HG02588 (cell line): ENCODE results near the gene VANGL1.

ENCODE experiments used
- ATAC-seq: cut with Tn5 transposase; IDR thresholded peaks from one replicate; pipeline ENCODE4 v1.9.1; 2021; ENCODE audit warnings: mild to moderate bottlenecking, moderate library complexity; ENCODE audit not compliant: unreplicated experiment

VANGL1 gene

GRCh38 chr1:115666206-115666605 lies 24.4 kb downstream of the VANGL1 start:
- no peak for ATAC-seq

- ATAC-seq = no peak
These were observed 24.9 kb downstream of the VANGL1 start for GRCh38 chr1:115666702-115667101.

GRCh38 chr1:115668579-115668978 lies 26.8 kb downstream of the VANGL1 start:
- no peak for ATAC-seq

- ATAC-seq = no peak
These were observed 27.4 kb downstream of the VANGL1 start for GRCh38 chr1:115669002-115669673.

- no peak for ATAC-seq
These were observed 28.1 kb downstream of the VANGL1 start for GRCh38 chr1:115669886-115670285.

- no peak for ATAC-seq
These were observed 28.9 kb downstream of the VANGL1 start for GRCh38 chr1:115670476-115671175.

- ATAC-seq = no peak
These were observed 29.6 kb downstream of the VANGL1 start for GRCh38 chr1:115671176-115671934.

- ATAC-seq = no peak
These were observed 30.6 kb downstream of the VANGL1 start for GRCh38 chr1:115672224-115673009.

- ATAC-seq = peak; percentile 23
These were observed 34.9 kb downstream of the VANGL1 start for GRCh38 chr1:115676498-115677181.

GRCh38 chr1:115677182-115677555 lies 35.4 kb downstream of the VANGL1 start:
- peak; percentile 46 for ATAC-seq

- ATAC-seq = no peak
These were observed 35.8 kb downstream of the VANGL1 start for GRCh38 chr1:115677565-115677964.

- ATAC-seq = no peak
These were observed 36.4 kb downstream of the VANGL1 start for GRCh38 chr1:115678141-115678540.

- no peak for ATAC-seq
These were observed 37.4 kb downstream of the VANGL1 start for GRCh38 chr1:115679141-115679611.

GRCh38 chr1:115680730-115681111 lies 39.0 kb downstream of the VANGL1 start:
- no peak for ATAC-seq

- ATAC-seq = no peak
These were observed 41.0 kb downstream of the VANGL1 start for GRCh38 chr1:115682792-115683191.

- no peak for ATAC-seq
These were observed 43.4 kb downstream of the VANGL1 start for GRCh38 chr1:115685029-115685705.

- ATAC-seq = no peak
These were observed 46.0 kb downstream of the VANGL1 start for GRCh38 chr1:115687744-115688143.

- ATAC-seq = no peak
These were observed 49.2 kb downstream of the VANGL1 start for GRCh38 chr1:115690972-115691371.

GRCh38 chr1:115692224-115692623 lies 50.5 kb downstream of the VANGL1 start:
- ATAC-seq = no peak

GRCh38 chr1:115694805-115695204 lies 53.0 kb downstream of the VANGL1 start:
- ATAC-seq = no peak
